B cell (primary cell): Measurements from ENCODE around the gene DHRS12.

Experiments
- CTCF ChIP-seq: fragments of 200-600 bp; IDR thresholded peaks from one replicate; pipeline ENCODE4 v1.8.0; 2022; ENCODE audit warnings: antibody characterized with exemption, mild to moderate bottlenecking
- EZH2 ChIP-seq: IDR thresholded peaks from 2 replicates; pipeline ENCODE4 v1.6.1; 2012; ENCODE audit warnings: borderline replicate concordance, low read depth, mild to moderate bottlenecking, moderate library complexity, low read length; ENCODE audit not compliant: insufficient read depth, poor library complexity, severe bottlenecking

DNA sequence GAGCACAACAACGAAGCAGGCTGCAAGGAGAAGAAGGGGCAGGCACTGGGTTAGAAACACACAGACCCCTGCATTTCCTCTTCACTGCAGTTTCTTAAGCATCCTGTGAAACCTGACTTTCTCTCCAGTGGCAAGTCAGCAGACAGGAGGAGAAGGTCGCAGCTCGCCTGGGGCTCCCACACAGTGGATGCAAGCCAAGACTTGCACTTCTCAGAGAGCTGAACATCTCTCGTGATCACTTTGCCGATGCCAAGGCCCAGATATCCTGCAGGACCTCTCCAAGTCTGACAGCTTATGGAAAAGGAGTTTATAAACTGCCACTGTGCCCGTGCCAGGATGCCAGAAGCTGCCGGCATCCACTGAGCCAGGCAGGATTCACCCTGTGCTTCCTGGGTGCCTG, 22.6 kb upstream of the DHRS12 start:
- TF ChIP-seq CTCF = no peak
- TF ChIP-seq EZH2 = no peak
